ENCODE measurements around the gene CREB3L1. TPM values are rescaled to one million over a fixed set of nuclear protein-coding genes. Genes with fewer than 3 reads are reported as not detected.
A peak's percentile ranks its signal among the peaks of the same experiment; 100 is the strongest.

Gene CREB3L1
- total RNA-seq, 1 donor from 2014 or later = not detected

DNA sequence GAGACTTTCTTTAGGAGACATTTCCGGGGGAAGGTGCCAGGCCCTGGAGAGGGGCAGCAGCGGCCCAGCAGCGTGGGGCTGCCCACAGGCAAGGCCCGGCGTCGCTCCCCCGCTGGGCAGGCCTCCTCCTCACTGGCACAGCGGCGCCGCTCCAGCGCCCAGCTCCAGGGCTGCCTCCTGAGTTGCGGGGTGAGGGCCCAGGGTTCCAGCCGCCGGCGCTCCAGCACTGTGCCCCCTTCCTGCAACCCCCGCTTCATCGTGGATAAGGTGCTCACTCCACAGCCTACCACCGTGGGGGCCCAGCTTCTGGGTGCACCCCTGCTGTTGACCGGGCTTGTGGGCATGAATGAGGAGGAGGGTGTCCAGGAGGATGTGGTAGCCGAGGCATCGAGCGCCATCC lies 88.8 kb downstream of the CREB3L1 start:
- CTCF ChIA-PET = no interaction called here
- Mint-ChIP-seq H3K4me1 (peaks cover 21% of the 10 kb centered on the region), H3K36me3 (ENCODE audit: low read depth) (peaks cover 20% of the 10 kb centered on the region), H3K27me3 (no peaks in the 10 kb centered on the region), H3K4me3 (no peak overlapping the region), H3K27ac (no peak overlapping the region), H3K9me3 (no peaks in the 10 kb centered on the region)
- no peak for ATAC-seq (ENCODE audit: low read depth)
- intact Hi-C loops (cut with micrococcal nuclease) = no loop called here
- no peak for DNase-seq
- POLR2A ChIA-PET = no interaction called here
- TF ChIP-seq, protein P1, sequence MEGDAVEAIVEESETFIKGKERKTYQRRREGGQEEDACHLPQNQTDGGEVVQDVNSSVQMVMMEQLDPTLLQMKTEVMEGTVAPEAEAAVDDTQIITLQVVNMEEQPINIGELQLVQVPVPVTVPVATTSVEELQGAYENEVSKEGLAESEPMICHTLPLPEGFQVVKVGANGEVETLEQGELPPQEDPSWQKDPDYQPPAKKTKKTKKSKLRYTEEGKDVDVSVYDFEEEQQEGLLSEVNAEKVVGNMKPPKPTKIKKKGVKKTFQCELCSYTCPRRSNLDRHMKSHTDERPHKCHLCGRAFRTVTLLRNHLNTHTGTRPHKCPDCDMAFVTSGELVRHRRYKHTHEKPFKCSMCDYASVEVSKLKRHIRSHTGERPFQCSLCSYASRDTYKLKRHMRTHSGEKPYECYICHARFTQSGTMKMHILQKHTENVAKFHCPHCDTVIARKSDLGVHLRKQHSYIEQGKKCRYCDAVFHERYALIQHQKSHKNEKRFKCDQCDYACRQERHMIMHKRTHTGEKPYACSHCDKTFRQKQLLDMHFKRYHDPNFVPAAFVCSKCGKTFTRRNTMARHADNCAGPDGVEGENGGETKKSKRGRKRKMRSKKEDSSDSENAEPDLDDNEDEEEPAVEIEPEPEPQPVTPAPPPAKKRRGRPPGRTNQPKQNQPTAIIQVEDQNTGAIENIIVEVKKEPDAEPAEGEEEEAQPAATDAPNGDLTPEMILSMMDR (IDR thresholded peaks at IDR 0.05) = no peak

DNA sequence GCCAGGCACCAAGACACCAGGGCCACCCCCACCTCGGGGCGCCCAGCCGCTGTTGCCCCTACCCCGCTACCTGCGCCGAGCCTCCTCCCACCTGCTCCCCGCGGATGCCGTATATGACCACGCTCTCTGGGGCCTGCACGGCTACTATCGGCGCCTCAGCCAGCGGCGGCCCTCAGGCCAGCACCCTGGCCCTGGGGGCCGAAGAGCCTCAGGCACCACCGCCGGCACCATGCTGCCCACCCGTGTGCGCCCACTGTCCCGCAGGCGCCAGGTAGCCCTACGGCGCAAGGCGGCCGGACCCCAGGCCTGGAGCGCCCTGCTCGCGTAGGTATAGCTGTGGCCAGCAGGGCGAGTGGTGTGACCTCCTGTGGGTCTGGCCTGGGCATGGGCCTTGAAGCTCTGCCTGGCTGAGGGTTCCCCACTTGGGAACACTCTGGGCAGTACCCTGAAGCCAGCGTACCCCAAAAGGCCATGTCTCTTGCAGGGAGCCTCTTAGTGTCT lies 89.2 kb downstream of the CREB3L1 start:
- TF ChIP-seq, protein P1 (IDR thresholded peaks at IDR 0.05) = no peak
- Mint-ChIP-seq H3K36me3 (ENCODE audit: low read depth) (peaks cover 23% of the 10 kb centered on the region), H3K4me3 (no peak overlapping the region), H3K9me3 (no peaks in the 10 kb centered on the region), H3K4me1 (peaks cover 17% of the 10 kb centered on the region), H3K27ac (no peak overlapping the region), H3K27me3 (no peaks in the 10 kb centered on the region)
- DNase-seq (no peak), ATAC-seq (ENCODE audit: low read depth) (no peak)
- POLR2A ChIA-PET = no interaction called here
- intact Hi-C loops (cut with micrococcal nuclease) = loop anchor here (1.0 kb wide), 3 partner anchors 19 to 127 kb away; partner anchors contain the start of gene DGKZ
- CTCF ChIA-PET = no interaction called here

DNA sequence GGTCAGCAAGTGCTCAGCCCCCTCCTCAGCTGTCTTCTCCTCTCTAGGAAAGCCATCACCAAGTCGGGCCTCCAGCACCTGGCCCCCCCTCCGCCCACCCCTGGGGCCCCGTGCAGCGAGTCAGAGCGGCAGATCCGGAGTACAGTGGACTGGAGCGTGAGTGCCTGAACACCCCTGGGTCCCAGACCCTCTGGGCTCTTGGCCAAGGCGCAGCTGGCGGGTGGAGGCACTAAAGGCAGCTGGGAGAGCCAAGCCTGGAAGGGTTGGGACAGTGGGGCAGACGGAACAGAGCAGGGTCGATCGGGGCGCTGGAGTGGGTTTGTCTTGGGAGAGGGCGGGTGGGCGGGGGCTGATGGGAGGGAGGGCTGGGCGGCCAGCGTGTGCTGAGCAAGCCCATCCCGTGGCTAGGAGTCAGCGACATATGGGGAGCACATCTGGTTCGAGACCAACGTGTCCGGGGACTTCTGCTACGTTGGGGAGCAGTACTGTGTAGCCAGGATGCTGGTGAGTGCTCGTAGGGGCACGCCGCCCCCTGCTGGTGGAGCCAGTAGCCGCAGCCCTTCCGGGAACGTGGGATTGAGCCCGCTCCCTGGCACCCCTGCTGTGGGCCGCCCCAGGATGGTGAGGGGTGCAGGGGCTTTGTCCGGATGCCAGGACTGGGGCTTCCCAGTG lies 89.9 kb downstream of the CREB3L1 start:
- intact Hi-C loops (cut with micrococcal nuclease) = loop anchor here (1.0 kb wide), 3 partner anchors 20 to 128 kb away; partner anchors contain the start of gene DGKZ
- Mint-ChIP-seq H3K36me3 (ENCODE audit: low read depth) (peaks cover 28% of the 10 kb centered on the region), H3K27ac (no peak overlapping the region), H3K27me3 (no peaks in the 10 kb centered on the region), H3K4me1 (peaks cover 10% of the 10 kb centered on the region), H3K9me3 (no peaks in the 10 kb centered on the region), H3K4me3 (no peak overlapping the region)
- ChIA-PET CTCF (interaction anchor here (0.6 to 2.1 kb wide), 4 partner anchors 8 to 128 kb away, joined by 3 to 8 read pairs (median 4); partner anchors contain the start of gene DGKZ), POLR2A (no interaction called here)
- ATAC-seq (ENCODE audit: low read depth) = peak; percentile 84
- TF ChIP-seq, protein P1 (IDR thresholded peaks at IDR 0.05) = peak; percentile 19
- peak; percentile 62 for DNase-seq

DNA sequence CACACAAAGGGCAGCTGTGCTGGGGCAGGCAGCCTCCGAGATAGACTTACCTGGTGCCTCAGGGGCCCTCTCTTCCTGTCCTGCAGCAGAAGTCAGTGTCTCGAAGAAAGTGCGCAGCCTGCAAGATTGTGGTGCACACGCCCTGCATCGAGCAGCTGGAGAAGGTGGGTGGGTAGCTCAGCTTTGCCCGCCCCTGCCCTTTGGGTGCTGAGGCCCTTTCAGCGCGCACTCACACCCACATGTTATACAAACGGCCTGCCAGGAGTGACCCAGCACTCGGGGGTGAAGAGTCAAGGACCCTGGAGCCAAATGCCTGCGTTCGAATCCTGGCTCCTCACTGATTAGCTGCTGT lies 90.4 kb downstream of the CREB3L1 start:
- Mint-ChIP-seq H3K36me3 (ENCODE audit: low read depth) (peaks cover 32% of the 10 kb centered on the region), H3K4me1 (peaks cover 5% of the 10 kb centered on the region), H3K27me3 (no peaks in the 10 kb centered on the region), H3K9me3 (no peaks in the 10 kb centered on the region), H3K27ac (no peak overlapping the region), H3K4me3 (no peak overlapping the region)
- ChIA-PET POLR2A (no interaction called here), CTCF (interaction anchor here (0.6 to 2.1 kb wide), 7 partner anchors 9 to 128 kb away, joined by 3 to 8 read pairs (median 4); partner anchors contain the start of genes CHRM4 and DGKZ)
- no peak for ATAC-seq (ENCODE audit: low read depth)
- no peak for DNase-seq
- intact Hi-C loops (cut with micrococcal nuclease) = loop anchor here (1.0 to 2.0 kb wide), 4 partner anchors 21 to 161 kb away; partner anchors contain the start of gene DGKZ
- TF ChIP-seq, protein P1 (IDR thresholded peaks at IDR 0.05) = no peak

DNA sequence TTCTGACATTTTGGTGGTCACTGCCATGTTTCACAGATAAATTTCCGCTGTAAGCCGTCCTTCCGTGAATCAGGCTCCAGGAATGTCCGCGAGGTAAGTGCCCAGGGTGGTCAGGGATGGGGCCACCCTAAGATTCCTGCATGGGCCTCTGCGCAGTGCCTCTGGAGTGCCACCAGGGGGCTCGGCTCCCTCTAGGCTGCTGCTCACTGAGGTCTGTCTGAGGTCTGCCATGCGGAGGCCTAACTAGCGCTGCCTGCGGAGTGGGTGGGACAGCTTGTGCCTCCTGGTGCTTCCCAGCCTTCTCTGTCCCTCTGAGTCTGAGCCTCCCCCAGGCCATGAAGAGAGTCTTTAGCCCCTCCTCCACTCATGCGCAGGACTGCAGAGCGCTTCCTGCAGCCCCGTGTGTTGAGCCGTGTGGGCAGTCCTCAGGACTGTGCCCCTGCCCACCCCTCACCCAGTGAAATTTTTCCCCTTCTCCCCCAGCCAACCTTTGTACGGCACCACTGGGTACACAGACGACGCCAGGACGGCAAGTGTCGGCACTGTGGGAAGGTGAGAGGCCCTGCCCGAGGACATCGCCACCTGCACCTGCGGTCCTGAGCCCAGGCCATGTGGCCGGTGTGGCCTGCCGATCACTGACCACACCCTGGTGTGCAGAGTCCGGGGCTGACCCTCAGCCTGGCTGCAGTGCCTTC lies 92.1 kb downstream of the CREB3L1 start:
- H3K36me3 Mint-ChIP-seq (ENCODE audit: low read depth) = peaks cover 41% of the 10 kb centered on the region
- DNase-seq (peak; percentile 51), ATAC-seq (ENCODE audit: low read depth) (peak; percentile 86)
- no peaks in the 10 kb centered on the region for H3K9me3 Mint-ChIP-seq
- no peak overlapping the region for H3K4me3 Mint-ChIP-seq
- POLR2A ChIA-PET = no interaction called here
- peaks cover 3% of the 10 kb centered on the region for H3K4me1 Mint-ChIP-seq
- intact Hi-C loops (cut with micrococcal nuclease) = loop anchor here (2.0 kb wide), 1 partner anchor 159 kb away; no protein-coding TSS in a partner anchor
- no peak overlapping the region for H3K27ac Mint-ChIP-seq
- no peaks in the 10 kb centered on the region for H3K27me3 Mint-ChIP-seq
- TF ChIP-seq, protein P1 (IDR thresholded peaks at IDR 0.05) = peak; percentile 28
- CTCF ChIA-PET = interaction anchor here (1.5 to 2.1 kb wide), 2 partner anchors 22 to 404 kb away, joined by 3 to 8 read pairs; partner anchors contain the start of gene DGKZ
